Hematopoietic multipotent progenitor cell treated with erythropoietin and hydrocortisone succinate and interleukin-3 and kit ligand, for 8 days (in vitro differentiated cells): Measurements from ENCODE around the gene SLC26A2.
A peak's percentile ranks its signal among the peaks of the same experiment; 100 is the strongest.

Experiments
- DNase-seq: peaks from one replicate; pipeline ENCODE4 v3.0.0-alpha.2; 2015

The SLC26A2 gene

GRCh38 chr5:149962601-149963300 is 2.2 kb downstream of the SLC26A2 start:
- DNase-seq: no peak

GRCh38 chr5:149963729-149964128 is 3.2 kb downstream of the SLC26A2 start:
- no peak for DNase-seq

GRCh38 chr5:149966946-149967345 is 6.4 kb downstream of the SLC26A2 start:
- no peak for DNase-seq

- DNase-seq: no peak
Observed at GRCh38 chr5:149969181-149969930, 8.8 kb downstream of the SLC26A2 start.

GRCh38 chr5:149975409-149975808 is 14.9 kb downstream of the SLC26A2 start:
- no peak for DNase-seq

GRCh38 chr5:149979896-149980295 is 19.3 kb downstream of the SLC26A2 start:
- no peak for DNase-seq

GRCh38 chr5:149981206-149981605 is 20.6 kb downstream of the SLC26A2 start:
- no peak for DNase-seq

- no peak for DNase-seq
Observed at GRCh38 chr5:149982505-149982904, 21.9 kb downstream of the SLC26A2 start.

GRCh38 chr5:149988126-149988525 is 27.6 kb downstream of the SLC26A2 start:
- no peak for DNase-seq

GRCh38 chr5:149990518-149991376 is 30.2 kb downstream of the SLC26A2 start:
- peak; percentile 89 for DNase-seq

- DNase-seq: no peak
Observed at GRCh38 chr5:149993471-149993870, 32.9 kb downstream of the SLC26A2 start.

- no peak for DNase-seq
Observed at GRCh38 chr5:149995385-149996204, 35.0 kb downstream of the SLC26A2 start.

GRCh38 chr5:149996205-149996890 is 35.8 kb downstream of the SLC26A2 start:
- no peak for DNase-seq

- DNase-seq: no peak
Observed at GRCh38 chr5:149998281-149998680, 37.7 kb downstream of the SLC26A2 start.

GRCh38 chr5:149999359-149999758 is 38.8 kb downstream of the SLC26A2 start:
- DNase-seq: no peak

GRCh38 chr5:149999866-150000255 is 39.3 kb downstream of the SLC26A2 start:
- no peak for DNase-seq

- DNase-seq: peak; percentile 95
Observed at GRCh38 chr5:150000256-150000989, 39.9 kb downstream of the SLC26A2 start, which contains the start of the genes HMGXB3 and TIGD6. Gene HMGXB3 (plus strand): TSS chr5:150000739. CDS start chr5:150004853, 4,114 bp downstream. Gene TIGD6 (minus strand): TSS chr5:150000654. CDS start chr5:149996348, 4,306 bp downstream.

- peak; percentile 44 for DNase-seq
Observed at GRCh38 chr5:150000990-150001659, 40.6 kb downstream of the SLC26A2 start.

GRCh38 chr5:150001660-150002486 is 41.3 kb downstream of the SLC26A2 start:
- DNase-seq: peak; percentile 91
